ENCODE data around the gene ECHDC3. TPM values are rescaled to one million over a fixed set of nuclear protein-coding genes. Genes with fewer than 3 reads are reported as not detected.
A peak's percentile ranks its signal among the peaks of the same experiment; 100 is the strongest.
"Not testable (repeated sequence)": the region's sequence is repeated elsewhere in the genome, so short reads cannot be mapped to it uniquely, and the experiment has no call there.

Gene ECHDC3
- total RNA-seq, 2 experiments from 2014 or later, result 1.9 to 2.0 TPM

GRCh38 chr10:11728353-11728752, 13.8 kb upstream of the ECHDC3 start:
- peaks cover 4% of the 10 kb centered on the region for H3K9me3 Mint-ChIP-seq
- H3K27me3 Mint-ChIP-seq, result peaks cover 7% of the 10 kb centered on the region
- H3K36me3 Mint-ChIP-seq, result no peaks in the 10 kb centered on the region
- no peak overlapping the region for H3K4me3 Mint-ChIP-seq
- no peak for DNase-seq
- H3K4me1 Mint-ChIP-seq, result peaks cover 5% of the 10 kb centered on the region
- no peak overlapping the region for H3K27ac Mint-ChIP-seq

- peaks cover 7% of the 10 kb centered on the region for H3K27me3 Mint-ChIP-seq
- H3K4me1 Mint-ChIP-seq, result peaks cover 5% of the 10 kb centered on the region
- H3K9me3 Mint-ChIP-seq, result peaks cover 4% of the 10 kb centered on the region
- H3K36me3 Mint-ChIP-seq, result no peaks in the 10 kb centered on the region
- no peak overlapping the region for H3K27ac Mint-ChIP-seq
- H3K4me3 Mint-ChIP-seq, result no peak overlapping the region
- no peak for DNase-seq
Observed at GRCh38 chr10:11729790-11730315, 12.3 kb upstream of the ECHDC3 start.

GRCh38 chr10:11730779-11731178, 11.4 kb upstream of the ECHDC3 start:
- no peak for DNase-seq
- no peaks in the 10 kb centered on the region for H3K4me1 Mint-ChIP-seq
- H3K27me3 Mint-ChIP-seq, result no peaks in the 10 kb centered on the region
- peaks cover 4% of the 10 kb centered on the region for H3K9me3 Mint-ChIP-seq
- H3K27ac Mint-ChIP-seq, result no peak overlapping the region
- no peak overlapping the region for H3K4me3 Mint-ChIP-seq
- H3K36me3 Mint-ChIP-seq, result no peaks in the 10 kb centered on the region

GRCh38 chr10:11736767-11737166, 5.4 kb upstream of the ECHDC3 start:
- not testable (repeated sequence) for H3K4me1 Mint-ChIP-seq, H3K9me3 Mint-ChIP-seq, DNase-seq, H3K36me3 Mint-ChIP-seq, H3K27ac Mint-ChIP-seq, H3K4me3 Mint-ChIP-seq
- peaks cover 27% of the 10 kb centered on the region for H3K27me3 Mint-ChIP-seq

GRCh38 chr10:11737258-11738032, 4.7 kb upstream of the ECHDC3 start:
- DNase-seq, H3K9me3 Mint-ChIP-seq, H3K4me1 Mint-ChIP-seq, H3K36me3 Mint-ChIP-seq: not testable (repeated sequence)
- Mint-ChIP-seq H3K27me3 (peaks cover 27% of the 10 kb centered on the region), H3K27ac (peak overlapping the region; percentile 52), H3K4me3 (peak overlapping the region; percentile 56)

GRCh38 chr10:11740907-11741306, 1.3 kb upstream of the ECHDC3 start:
- H3K36me3 Mint-ChIP-seq, result peaks cover 1% of the 10 kb centered on the region
- peaks cover 6% of the 10 kb centered on the region for H3K4me1 Mint-ChIP-seq
- H3K9me3 Mint-ChIP-seq, result peaks cover 6% of the 10 kb centered on the region
- H3K4me3 Mint-ChIP-seq, result no peak overlapping the region
- no peak for DNase-seq
- no peak overlapping the region for H3K27ac Mint-ChIP-seq
- H3K27me3 Mint-ChIP-seq, result peaks cover 32% of the 10 kb centered on the region

GRCh38 chr10:11741608-11742007, 574 bp upstream of the ECHDC3 start:
- Mint-ChIP-seq H3K27me3 (peaks cover 32% of the 10 kb centered on the region), H3K9me3 (peaks cover 6% of the 10 kb centered on the region), H3K27ac (no peak overlapping the region), H3K4me1 (peaks cover 6% of the 10 kb centered on the region), H3K4me3 (peak overlapping the region; percentile 62), H3K36me3 (peaks cover 1% of the 10 kb centered on the region)
- no peak for DNase-seq

- Mint-ChIP-seq H3K4me3 (no peak overlapping the region), H3K9me3 (peaks cover 6% of the 10 kb centered on the region), H3K36me3 (peaks cover 1% of the 10 kb centered on the region), H3K27ac (no peak overlapping the region), H3K4me1 (peaks cover 8% of the 10 kb centered on the region), H3K27me3 (peaks cover 30% of the 10 kb centered on the region)
- DNase-seq, result no peak
Observed at GRCh38 chr10:11742779-11743298, 657 bp downstream of the ECHDC3 start.

GRCh38 chr10:11743461-11744338, 1.5 kb downstream of the ECHDC3 start:
- Mint-ChIP-seq H3K27ac (no peak overlapping the region), H3K9me3 (peaks cover 6% of the 10 kb centered on the region), H3K4me3 (peak overlapping the region; percentile 11), H3K36me3 (peaks cover 1% of the 10 kb centered on the region), H3K27me3 (peaks cover 23% of the 10 kb centered on the region), H3K4me1 (peaks cover 8% of the 10 kb centered on the region)
- no peak for DNase-seq

- DNase-seq, result no peak
- peaks cover 21% of the 10 kb centered on the region for H3K27me3 Mint-ChIP-seq
- H3K36me3 Mint-ChIP-seq, result no peaks in the 10 kb centered on the region
- no peak overlapping the region for H3K27ac Mint-ChIP-seq
- peaks cover 8% of the 10 kb centered on the region for H3K4me1 Mint-ChIP-seq
- H3K4me3 Mint-ChIP-seq, result no peak overlapping the region
- H3K9me3 Mint-ChIP-seq, result peaks cover 2% of the 10 kb centered on the region
Observed at GRCh38 chr10:11745045-11745444, 2.9 kb downstream of the ECHDC3 start.

GRCh38 chr10:11746883-11747539, 4.8 kb downstream of the ECHDC3 start:
- H3K36me3 Mint-ChIP-seq, result no peaks in the 10 kb centered on the region
- no peak overlapping the region for H3K4me3 Mint-ChIP-seq
- no peak overlapping the region for H3K27ac Mint-ChIP-seq
- DNase-seq, result no peak
- H3K4me1 Mint-ChIP-seq, result peaks cover 5% of the 10 kb centered on the region
- peaks cover 6% of the 10 kb centered on the region for H3K27me3 Mint-ChIP-seq
- no peaks in the 10 kb centered on the region for H3K9me3 Mint-ChIP-seq

- Mint-ChIP-seq H3K4me3 (no peak overlapping the region), H3K9me3 (no peaks in the 10 kb centered on the region), H3K4me1 (peaks cover 5% of the 10 kb centered on the region), H3K27me3 (no peaks in the 10 kb centered on the region), H3K36me3 (no peaks in the 10 kb centered on the region), H3K27ac (no peak overlapping the region)
- no peak for DNase-seq
Observed at GRCh38 chr10:11748866-11749265, 6.7 kb downstream of the ECHDC3 start.

GRCh38 chr10:11750420-11750819, 8.2 kb downstream of the ECHDC3 start:
- DNase-seq, result no peak
- Mint-ChIP-seq H3K4me1 (peaks cover 5% of the 10 kb centered on the region), H3K4me3 (no peak overlapping the region), H3K27me3 (no peaks in the 10 kb centered on the region), H3K27ac (no peak overlapping the region), H3K36me3 (no peaks in the 10 kb centered on the region), H3K9me3 (no peaks in the 10 kb centered on the region)

- Mint-ChIP-seq H3K4me3 (no peak overlapping the region), H3K36me3 (no peaks in the 10 kb centered on the region), H3K27ac (no peak overlapping the region), H3K4me1 (peaks cover 9% of the 10 kb centered on the region), H3K9me3 (no peaks in the 10 kb centered on the region), H3K27me3 (no peaks in the 10 kb centered on the region)
- DNase-seq, result no peak
Observed at GRCh38 chr10:11754173-11754572, 12.0 kb downstream of the ECHDC3 start.

- no peak overlapping the region for H3K27ac Mint-ChIP-seq
- no peaks in the 10 kb centered on the region for H3K36me3 Mint-ChIP-seq
- no peak for DNase-seq
- peaks cover 9% of the 10 kb centered on the region for H3K4me1 Mint-ChIP-seq
- H3K4me3 Mint-ChIP-seq, result no peak overlapping the region
- H3K9me3 Mint-ChIP-seq, result no peaks in the 10 kb centered on the region
- no peaks in the 10 kb centered on the region for H3K27me3 Mint-ChIP-seq
Observed at GRCh38 chr10:11754620-11755019, 12.4 kb downstream of the ECHDC3 start.
